T-helper 22 cell (primary cell): ENCODE measurements around the gene KIAA0319L.
"Not testable (repeated sequence)": the region's sequence is repeated elsewhere in the genome, so short reads cannot be mapped to it uniquely, and the experiment has no call there.

ENCODE experiments used
- DNase-seq: peaks from one replicate; pipeline ENCODE4 v3.0.0-alpha.2; 2020; ENCODE audit warnings: low read depth

The KIAA0319L gene

DNA sequence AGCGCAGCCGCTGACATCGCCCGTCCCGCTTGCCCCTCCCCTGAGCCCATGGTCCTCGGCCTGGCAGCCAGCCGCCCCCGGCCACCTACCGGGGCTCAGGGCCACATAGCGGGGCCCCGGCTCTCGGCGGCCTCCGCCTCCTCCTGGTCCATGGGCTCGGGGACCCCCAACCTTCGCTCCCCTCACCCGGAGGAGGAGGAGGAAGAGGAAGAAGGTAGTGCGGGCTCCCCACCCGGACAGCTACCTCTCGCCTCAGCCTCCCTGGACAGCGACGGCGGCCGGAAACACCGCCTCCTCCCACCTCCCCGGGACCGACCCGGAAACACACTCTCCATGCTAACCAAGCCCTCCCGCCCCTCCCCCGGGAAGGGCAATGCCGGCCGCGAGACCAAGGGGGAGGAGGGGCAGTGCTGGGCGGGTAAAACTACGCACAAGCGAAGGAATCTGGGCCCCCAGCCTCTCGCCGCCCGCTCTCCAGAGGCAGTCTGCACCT is at the start of gene KIAA0319L:
KIAA0319L (minus strand) TSS at position 286 of the 493 bp plus-strand sequence. CDS start 2,912 bp downstream, outside the sequence.
- no peak for DNase-seq

DNA sequence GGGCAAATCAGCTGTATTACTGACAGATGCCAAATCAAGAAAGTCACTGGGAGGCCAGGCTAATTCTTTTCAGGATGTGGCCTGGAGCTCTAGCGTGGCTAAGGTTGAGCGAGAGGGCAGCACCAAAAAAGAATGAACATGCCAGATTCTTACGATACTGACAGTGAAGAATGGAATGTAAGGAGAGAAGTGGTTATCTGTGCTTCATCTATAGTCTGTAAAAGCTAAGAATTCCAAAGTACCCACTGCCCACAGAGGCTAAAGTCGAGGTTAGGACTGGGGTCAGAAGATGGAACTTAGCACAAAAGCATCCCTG is 48.6 kb upstream of the KIAA0319L start:
- no peak for DNase-seq

DNA sequence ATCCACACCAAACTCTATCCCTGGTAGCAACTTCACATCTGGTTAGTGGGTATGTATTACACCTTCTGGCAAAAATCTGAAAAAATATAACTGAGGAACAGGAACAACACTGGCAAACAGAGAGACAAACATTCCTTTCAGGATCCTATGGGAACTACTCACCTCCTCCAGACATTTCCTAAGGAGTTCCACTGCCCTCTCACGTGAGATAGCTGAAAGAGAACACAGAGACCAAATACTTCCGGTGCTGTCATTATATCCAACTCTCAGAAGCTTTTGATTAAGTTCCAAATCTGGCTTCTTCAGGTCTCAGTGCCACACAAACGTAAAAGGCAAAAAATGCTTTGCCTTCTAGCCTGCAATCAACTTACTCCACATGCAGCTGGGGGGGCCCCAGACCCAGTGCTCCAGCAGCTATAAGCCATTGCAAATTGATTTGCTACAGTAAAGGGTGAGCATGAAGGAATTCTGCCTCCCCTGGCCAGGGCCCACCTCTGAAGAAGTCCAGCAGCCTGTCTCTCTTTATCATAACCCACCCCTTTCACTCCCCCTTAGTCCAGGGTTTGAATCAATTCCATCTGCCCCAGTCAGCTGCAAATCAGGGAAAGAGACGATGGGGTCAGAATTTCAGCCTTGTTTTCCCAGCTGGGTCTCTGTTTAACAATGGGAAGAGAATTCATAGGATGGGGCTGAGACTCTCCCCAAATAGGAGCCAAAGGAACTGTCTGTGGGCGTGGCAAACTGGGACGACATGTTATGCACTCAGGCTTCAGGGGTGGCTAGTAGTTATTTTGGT is 48.1 kb upstream of the KIAA0319L start:
- no peak for DNase-seq

DNA sequence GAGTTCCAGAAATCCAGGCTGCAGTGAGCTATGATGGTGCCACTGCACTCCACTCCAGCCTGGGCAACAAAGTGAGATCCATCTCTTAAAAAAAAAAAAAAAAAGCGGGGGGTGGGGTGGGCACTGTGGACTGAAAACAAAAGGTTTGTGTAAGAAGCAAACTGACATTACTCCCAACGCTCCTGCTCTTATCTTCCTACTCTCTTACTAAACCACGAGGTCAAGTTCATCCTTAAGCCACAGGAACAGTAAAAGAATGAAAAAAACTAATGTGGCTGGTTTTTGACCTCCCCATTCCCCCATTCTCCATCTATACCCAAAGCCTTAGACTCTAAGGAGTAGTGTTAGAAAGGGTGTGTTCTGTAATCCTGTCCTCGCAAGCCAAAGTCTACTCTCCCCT is 46.7 kb upstream of the KIAA0319L start:
- DNase-seq = no peak

DNA sequence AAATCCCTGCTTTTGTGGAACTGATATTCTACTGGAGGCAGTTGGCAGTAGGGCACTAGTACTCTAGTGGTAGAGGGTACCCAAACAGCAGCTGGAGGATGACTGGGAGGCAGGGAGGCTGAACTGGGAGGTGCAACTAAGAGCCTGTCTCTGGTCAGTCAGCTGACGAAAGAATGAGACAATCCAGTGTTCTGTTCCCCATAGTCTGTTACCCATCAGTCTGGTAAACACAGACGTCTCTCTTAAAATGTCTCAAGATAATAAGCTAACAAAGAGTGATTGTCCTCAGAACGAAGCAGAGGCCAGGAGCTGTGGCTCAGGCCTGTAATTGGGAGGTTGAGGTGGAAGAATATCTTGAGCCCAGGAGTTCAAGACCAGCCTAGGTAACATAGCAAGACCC is 46.3 kb upstream of the KIAA0319L start:
- DNase-seq = no peak

DNA sequence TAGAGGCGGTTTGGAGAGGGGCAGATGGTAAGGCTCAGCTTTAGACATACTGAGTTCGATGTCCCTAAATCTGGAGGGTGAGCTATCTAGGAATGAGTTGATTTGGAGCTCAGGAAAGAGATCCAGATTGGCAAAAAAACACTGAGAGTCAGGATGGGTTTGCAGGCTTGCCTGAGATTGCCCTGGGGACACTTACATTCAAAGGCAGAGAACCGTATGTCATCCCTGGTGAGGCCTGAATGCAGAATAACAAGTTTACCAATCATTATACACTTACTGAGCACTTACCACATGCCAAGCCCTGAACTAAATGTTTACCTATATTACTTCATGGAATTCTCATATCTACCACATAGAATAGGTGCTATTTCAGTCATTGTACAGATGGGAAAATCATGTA is 43.4 kb upstream of the KIAA0319L start:
- DNase-seq = no peak

DNA sequence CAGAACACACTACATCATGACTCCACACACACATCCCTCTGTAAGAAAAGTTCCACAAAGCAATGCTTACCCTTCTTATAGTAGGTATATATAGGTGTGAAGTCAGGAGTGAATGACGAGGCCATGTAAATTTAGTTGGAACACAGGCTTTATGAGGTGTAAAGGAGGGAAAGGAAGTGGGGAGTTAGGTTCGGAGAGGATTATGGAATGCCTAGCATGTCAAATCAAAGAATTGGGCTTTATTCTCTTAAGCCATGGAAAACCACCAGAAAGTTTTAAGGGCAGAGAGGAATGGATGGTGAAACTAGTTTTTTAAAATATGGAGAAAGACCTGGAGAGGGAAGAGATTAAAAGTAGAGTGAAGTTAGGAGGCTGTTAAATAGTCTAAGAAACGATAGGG is 42.2 kb upstream of the KIAA0319L start:
- no peak for DNase-seq

DNA sequence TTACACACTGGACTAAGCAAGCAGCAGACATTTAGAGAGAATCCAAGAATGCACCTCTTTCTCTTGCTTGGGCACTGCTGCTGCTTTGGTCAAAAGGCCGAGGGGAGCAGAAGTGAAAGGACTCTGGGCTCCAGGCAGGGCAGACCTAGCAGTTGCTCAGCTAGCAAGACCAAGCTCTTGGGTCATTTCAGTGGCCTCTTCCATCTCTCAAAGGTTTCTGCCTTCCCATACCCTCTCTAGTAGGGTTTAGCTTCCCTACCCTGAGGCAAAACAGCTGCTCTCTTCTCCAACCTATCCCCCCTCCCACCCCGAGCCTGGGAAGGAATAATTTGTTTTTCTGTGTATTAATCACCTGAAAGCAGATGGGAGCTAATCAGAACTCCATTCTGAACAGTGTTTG is 41.7 kb upstream of the KIAA0319L start:
- DNase-seq = no peak

DNA sequence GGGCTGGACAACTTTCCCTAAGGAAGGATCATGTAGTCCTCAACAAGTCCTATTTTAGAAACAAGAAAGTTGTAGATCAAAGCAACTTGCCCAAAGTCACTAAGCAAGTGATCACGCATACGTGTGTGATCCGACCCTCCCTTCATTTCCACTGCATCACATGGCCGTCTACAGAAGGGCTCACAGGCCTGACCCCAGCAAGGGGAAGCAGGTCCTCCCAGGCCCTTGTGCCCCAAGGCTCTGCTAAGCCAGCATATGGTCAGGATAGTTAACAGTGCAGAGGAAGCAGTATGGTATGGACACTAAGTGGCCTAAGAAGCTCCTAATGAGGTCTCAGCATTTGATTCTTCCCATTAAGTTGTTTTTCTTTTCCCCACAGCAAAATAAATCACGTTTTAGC is 40.7 kb upstream of the KIAA0319L start:
- DNase-seq = no peak

DNA sequence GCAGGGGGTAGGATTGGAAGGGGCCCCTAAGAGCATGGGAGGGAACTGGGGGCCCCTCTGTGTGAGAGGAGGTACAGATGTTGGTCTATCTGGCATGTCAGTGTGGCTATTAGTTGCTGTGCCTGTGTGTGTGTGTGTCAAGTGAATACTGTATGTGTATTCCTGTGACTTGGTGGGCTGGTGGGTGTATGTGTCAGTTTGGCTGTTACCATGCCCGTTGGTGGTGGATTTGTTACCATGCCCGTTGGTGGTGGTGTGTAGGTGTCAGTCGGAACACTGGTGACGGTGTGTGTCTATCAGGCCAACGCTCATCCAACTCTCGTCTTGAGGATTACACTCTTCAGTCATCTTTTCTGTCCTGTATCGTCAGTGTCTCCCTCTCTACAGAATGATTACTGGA is 38.5 kb upstream of the KIAA0319L start:
- DNase-seq = no peak

DNA sequence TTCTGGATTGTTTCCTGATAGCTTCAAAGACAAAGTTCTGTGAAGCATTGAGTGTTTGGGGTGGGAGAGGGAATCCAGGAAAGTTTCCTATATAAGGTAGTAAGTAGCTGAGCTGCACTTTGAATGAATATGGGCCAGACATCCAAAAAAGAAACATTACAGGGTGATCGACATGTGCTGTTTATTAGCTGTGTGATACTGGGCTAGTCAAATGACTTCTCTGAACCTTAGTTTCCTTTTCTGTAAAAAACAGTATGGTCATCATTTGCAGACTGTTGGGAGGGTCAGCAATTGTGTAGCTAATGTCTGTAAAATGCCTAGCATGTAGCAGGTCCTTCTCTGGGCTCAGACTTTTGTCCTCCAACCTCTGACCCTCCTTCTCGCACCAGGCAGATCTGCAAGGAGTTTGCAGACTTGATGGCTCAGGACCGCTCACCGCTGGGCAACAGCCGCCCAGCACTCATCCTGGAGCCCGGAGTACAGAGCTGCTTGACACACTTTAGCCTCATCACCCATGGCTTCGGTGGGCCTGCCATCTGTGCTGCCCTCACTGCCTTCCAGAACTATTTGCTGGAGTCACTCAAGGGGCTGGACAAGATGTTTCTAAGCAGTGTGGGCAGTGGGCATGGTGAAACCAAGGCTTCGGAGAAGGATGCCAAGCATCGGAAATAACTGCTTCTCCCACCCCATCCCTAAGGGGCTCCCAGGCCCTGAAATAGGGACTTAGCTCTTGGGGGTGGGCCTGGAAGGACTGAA is 37.0 kb upstream of the KIAA0319L start:
- no peak for DNase-seq

DNA sequence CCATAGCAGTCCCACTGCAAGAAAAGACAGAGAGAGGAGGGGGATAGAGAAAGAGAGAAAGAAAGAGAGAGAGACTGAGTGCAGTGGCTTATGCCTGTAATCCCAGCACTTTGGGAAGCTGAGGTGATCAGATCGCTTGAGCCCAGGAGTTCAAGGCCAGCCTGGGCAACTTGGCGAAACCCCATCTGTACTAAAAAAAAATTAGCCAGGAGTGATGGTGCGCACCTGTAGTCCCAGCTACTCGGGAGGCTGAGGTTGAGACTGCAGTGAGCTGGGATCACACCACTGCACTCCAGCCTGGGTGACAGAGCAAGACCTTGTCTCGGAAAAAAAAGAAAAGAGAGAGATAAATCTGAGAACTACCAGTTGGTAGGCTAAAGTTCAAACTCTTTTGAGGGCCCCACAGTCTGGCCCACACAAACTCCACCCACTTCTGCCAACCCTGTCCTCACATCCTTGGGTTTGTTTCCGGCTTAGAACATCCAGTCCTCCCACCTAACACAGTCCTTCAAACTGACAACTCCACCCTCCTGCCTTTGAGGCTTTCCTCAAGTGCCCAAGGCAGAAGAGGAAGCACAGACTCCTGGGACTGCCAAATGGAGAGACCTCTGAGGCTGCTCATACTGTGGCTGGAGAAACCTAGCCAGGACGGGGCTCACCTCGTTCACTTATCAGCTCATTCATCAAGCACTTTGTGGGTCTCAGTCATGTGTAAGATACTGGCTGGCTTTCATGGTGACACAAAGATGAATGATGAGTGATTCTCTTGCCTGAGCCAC is 36.0 kb upstream of the KIAA0319L start:
- DNase-seq = no peak

DNA sequence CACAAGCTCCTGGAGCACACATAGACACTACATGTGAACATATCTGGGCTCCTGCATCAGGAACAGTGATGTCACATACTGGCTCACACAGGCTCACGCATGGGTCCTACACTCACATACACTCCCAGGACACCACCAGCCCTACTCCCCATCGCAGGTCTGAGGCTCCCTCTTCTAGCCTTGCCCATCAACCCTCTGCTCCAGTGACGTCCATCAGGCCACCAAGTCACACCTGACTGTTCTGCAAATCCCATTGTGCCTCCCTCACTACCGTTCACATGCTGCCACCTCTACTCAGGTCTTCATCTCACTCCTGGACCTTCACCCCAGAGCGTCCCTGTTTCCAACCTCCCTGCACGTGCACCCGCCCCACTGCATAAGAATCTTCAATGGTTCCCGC is 34.0 kb upstream of the KIAA0319L start:
- DNase-seq = no peak

DNA sequence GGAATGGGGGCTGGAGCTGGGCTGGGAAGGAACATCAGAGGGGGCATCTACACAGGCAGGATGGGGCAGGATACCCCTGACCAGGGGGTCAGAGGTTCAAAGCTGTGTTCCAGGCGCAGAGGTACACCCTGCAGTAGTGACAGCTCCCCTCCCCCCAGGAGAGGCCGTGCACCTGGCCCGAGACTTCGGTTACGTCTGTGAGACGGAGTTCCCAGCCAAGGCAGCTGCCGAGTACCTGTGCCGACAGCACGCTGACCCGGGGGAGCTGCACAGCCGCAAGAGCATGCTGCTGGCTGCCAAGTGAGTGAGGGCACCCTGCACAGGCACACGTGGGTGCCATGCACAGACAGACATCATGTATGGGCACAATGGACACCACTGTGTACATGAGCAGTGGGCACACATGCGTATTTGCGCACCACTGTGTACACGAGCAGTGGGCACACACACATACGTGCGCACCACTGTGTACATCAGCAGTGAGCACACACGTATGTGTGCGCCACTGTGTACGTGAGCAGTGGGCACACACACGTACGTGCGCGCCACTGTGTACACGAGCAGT is 33.4 kb upstream of the KIAA0319L start:
- DNase-seq = no peak

DNA sequence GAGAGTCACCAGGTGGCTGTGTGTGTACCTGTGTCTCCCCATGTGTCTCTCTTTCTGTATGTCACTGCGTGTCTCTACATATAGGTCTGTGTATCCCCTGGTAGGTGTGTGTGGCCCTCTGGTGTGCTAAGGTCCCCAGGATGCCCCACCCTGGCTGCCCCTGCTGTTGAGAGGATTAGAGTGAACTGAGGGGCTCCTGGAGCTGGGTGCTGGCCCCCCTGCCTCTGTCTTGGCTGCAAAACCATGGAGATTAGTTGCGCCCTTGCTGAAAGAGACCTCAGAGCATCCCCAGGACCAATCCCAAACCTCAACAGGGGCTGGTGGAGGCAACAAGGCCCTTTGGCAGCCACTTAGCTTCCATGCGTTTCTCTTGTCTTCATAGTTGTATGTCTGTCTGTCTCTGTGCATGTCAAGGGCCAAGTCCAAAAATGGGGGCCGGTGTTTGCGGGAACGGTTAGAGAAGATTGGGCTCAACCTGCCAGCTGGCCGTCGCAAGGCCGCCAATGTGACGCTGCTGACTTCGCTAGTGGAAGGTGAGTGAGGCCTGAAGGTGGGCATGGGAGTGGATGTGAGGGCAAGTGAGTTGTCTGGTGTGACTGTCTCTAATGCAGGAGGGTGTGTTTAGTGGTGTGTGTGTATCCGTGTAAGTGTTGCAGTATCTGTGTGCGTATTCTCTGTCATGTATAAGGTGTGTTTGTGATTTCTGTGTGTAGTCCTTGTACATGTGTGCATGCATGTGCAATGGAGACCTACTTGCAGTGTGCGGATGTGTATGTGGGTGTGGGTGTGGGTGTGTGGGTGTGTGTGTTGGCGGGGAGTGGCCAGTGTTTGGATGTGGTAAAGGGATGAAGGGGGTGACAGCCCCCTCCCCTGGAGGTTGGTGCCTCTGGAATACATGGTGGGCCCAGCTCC is 32.6 kb upstream of the KIAA0319L start:
- DNase-seq = no peak

DNA sequence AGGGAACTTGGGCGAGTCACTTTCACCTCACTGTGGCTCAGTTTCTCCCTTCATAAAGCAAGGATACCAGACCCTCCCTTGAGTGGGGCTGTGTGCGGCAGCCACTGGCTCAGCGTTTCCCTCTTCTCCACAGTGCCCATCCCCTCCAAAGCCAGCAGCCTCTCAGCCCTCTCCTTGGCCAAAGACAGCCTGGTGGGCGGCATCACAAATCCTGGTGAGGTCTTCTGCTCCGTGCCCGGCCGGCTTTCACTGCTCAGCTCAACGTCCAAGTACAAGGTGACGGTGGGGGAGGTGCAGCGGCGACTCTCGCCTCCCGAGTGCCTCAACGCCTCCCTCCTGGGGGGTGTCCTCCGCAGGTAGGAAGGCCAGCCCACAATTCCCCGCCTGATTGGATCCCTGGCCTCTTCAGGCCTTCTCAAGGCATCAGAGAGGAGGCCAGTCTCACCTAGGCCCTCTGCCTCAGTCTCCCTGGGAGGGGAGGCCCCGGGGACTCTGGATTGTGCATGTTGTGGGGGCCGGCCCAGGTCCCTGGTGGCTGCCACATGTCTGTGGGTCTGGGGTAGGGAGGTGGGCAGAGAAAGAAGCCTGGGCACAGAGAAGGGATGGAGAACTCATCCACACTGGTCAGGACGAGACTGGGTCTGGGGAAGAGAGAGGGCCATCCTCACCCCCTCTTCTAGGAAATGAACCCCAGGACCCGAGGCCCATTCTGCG is 31.2 kb upstream of the KIAA0319L start:
- no peak for DNase-seq

DNA sequence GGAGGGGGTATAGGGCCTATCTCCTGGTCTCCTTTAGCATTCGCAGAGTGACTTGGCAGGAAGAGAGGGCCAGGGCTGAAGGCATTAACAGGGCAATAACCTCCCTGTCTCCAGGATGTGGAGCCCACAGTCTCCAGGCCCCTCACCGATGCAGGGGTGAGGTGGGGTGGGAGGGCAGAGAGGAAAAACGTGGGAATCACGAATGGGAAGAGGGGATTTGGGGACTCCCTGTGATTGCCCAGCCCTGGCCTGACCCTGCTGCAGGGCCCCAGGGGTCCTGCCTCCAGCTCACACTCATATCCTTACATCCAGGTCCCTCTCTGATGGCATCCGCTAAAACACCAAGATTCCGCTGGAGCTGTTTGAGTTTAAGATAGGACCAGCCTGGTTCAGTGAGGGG is 30.5 kb upstream of the KIAA0319L start:
- DNase-seq = no peak

DNA sequence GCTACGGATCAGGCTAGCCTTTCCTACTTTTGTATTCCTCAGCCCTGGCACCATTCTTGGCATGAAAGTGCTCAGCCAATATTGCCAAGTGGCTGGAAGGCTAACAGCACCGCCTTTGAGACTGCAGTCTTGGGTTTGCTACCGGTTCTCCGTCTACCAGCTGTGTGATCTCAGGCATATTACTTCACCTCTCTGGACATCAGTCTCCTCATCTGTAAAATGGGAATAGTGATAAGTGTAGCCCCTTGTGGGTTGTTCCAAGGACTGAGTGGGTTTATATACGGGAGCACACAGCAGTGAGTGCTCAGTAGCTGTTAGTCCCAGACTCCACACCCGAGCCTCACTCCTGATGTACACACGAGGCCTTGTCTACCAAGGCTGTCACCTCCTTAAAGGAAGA is 29.6 kb upstream of the KIAA0319L start:
- no peak for DNase-seq

DNA sequence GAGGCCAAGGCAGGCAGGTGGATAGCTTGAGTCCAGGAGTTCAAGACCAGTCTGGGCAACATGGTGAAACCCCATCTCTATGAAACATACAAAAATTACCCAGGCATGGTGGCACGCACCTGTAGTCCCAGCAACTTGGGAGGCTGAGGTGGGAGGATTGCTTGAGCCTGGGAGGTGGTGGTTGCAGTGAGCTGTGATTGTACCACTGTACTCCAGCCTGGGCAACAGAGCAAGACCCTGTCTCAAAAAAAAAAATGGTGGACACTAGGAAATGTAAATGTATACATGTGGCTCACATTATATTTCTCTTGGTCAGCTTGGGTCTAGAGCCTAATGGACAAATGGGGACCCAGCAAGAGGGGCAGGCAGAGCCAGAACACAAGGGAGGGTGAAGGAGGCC is 28.6 kb upstream of the KIAA0319L start:
- not testable (repeated sequence) for DNase-seq

DNA sequence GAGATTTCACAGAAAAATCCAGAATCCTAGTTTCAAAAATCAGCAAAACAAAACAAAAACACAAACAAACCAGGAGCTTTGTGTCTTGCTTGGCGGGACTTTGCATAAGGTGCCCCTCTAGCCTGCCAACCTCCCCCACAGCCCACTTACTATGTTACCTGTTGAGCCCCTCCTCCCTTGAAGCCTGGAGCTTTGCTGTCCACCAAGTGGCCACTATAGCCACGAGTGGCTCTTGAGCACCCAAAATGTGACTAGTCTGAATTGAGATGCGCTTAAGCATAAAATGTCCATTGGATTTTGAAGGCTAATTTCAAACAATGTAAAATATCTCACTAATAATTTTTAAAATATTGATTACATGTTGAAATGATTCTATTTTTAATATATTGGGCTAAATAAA is 28.1 kb upstream of the KIAA0319L start:
- no peak for DNase-seq

DNA sequence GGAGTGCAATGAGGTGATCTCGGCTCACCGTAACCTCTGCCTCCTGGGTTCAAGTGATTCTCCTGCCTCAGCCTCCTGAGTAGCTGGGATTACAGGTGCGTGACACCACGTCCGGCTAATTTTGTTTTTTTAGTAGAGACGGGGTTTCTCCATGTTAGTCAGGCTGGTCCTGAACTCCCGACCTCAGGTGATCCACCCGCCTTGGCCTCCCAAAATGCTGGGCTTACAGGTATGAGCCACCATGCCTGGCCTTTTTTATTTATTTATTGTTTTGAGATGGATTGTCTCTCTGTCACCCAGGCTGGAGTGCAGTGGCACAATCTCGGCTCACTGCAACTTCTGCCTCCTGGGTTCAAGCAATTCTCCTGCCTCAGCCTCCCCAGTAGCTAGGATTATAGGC is 24.4 kb upstream of the KIAA0319L start:
- DNase-seq = not testable (repeated sequence)
